ENCODE data around the gene CYP8B1. TPM values are rescaled to one million over a fixed set of nuclear protein-coding genes. Genes with fewer than 3 reads are reported as not detected.
A peak's percentile ranks its signal among the peaks of the same experiment; 100 is the strongest.

The CYP8B1 gene
- total and polyA plus RNA-seq, 2 of the 13 experiments (the other 11 are each of a cell fraction or from before 2014, with no cell fraction given): 0.58 to 2.0 TPM

DNA sequence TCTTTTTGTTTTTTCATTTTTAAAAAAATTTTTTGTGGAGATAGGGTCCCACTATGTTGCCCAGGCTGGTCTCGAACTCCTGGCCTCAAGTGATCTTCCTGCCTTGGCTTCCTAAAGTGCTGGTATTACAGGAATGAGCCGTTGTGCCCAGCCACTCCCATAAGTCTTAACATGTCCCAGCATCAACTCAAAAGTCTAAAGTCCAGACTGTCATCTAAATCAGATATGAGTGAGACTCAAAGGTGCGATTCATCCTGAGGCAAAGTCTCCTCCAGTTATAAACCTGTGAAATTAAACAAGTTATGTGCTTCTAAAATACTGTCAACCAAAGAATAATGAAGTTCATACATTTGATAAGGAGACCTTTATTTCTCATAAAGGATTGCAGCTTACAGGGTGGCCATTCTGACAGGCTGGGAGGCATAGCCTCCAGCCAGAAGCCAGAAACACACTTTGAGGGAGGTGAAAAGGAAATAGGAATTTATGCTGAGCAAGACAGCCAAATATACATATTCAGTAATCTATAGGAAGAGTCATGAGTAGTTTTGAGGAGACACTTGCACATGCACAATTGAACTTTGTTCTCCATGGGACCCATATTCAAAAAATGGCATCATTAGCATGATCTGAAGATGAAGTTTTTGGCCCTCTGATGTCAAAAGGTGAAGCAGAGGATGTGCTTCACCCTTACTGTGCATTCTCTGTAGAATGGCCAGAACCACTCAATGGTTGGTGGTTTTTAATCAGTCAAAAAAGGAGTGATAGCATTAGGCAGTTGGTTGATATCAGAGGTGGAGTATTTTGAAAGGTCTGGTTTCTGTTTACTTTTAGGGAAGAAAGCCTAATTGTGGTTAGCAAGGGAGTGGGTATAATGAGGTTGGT, 19.3 kb upstream of the CYP8B1 start:
- Histone ChIP-seq H2AFZ (ENCODE audit: low read length) (no peak overlapping the region), H3K4me3 (replicated peaks in 1 of 3; ENCODE audit: insufficient read depth in 1 of 3, low read depth in 2 of 3, low read length in 3 of 3) (no peak overlapping the region), H3K9ac (ENCODE audit: insufficient read depth, low read depth, low read length) (no peak overlapping the region), H4K20me1 (ENCODE audit: insufficient read depth, low read length) (no peaks in the 10 kb centered on the region), H3K36me3 (replicated peaks in 1 of 2; ENCODE audit: control insufficient read depth in 1 of 2, insufficient read depth in 2 of 2, low read length in 2 of 2) (no peaks in the 10 kb centered on the region), H3K27me3 (ENCODE audit: control insufficient read depth in 1 of 2, insufficient read depth in 2 of 2, low read length in 2 of 2) (no peaks in the 10 kb centered on the region; a peak in 1 of 5 replicates), H3K4me1 (ENCODE audit: insufficient read depth, low read length) (peaks cover 24% of the 10 kb centered on the region), H3K4me2 (ENCODE audit: low read depth, low read length) (no peak overlapping the region), H3K27ac (ENCODE audit: extremely low read length, insufficient read depth, low read length) (no peak overlapping the region), H3K79me2 (ENCODE audit: insufficient read depth, low read length) (no peaks in the 10 kb centered on the region), H3K9me3 (ENCODE audit: low read length) (no peaks in the 10 kb centered on the region)
- WGBS (ENCODE audit: low lambda C conversion rate): 16% methylated on average over 3 of the region's 3 CpGs
- DNase-seq (ENCODE audit: low spot score) (peak; percentile 42), FAIRE-seq (no peak), ATAC-seq (no peak)
- intact Hi-C loops (cut with micrococcal nuclease; ENCODE audit: unreplicated experiment) (no loop called here), in situ Hi-C loops (cut with HindIII; ENCODE audit: extremely low pct_ligation_motif_present, low pct_unique_long_range_greater_than_20kb) (no loop called here)
- no TSS peak for BruUV-seq (replicated peaks)
- POLR2A ChIA-PET: no interaction called here
- CTCF ChIA-PET (ENCODE audit: low intra/inter-chr PET ratio, low total read pairs): no interaction called here
- TF ChIP-seq ZMYM2 (CRISPR knock-in tag; IDR thresholded peaks at IDR 0.05) (no peak), HNF4A (CRISPR knock-in tag; IDR thresholded peaks at IDR 0.05) (0 out of 2 replicates have a peak, but pooled peaks have one; percentile 16)

DNA sequence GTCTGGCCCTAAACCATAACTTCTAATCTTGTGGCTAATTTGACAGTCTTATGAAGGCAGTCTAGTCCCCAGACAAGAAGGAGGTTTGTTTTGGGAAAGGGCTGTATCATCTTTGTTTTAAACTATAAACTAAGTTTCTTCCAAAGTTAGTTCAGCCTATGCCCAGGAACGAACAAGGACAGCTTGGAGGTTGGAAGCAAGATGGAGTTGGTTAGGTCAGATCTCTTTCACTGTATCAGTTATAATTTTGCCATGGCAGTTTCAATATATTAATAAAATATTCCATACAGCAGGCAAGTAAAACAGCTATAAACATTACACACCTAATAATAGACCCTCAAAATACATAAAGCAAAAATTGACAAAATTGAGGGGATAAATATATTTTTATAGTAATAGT, 17.1 kb upstream of the CYP8B1 start:
- Histone ChIP-seq H3K27me3 (ENCODE audit: control insufficient read depth in 1 of 2, insufficient read depth in 2 of 2, low read length in 2 of 2) (no peaks in the 10 kb centered on the region), H4K20me1 (ENCODE audit: insufficient read depth, low read length) (no peaks in the 10 kb centered on the region), H3K4me3 (replicated peaks in 1 of 3; ENCODE audit: insufficient read depth in 1 of 3, low read depth in 2 of 3, low read length in 3 of 3) (no peak overlapping the region), H3K79me2 (ENCODE audit: insufficient read depth, low read length) (no peaks in the 10 kb centered on the region), H3K4me1 (ENCODE audit: insufficient read depth, low read length) (peaks cover 24% of the 10 kb centered on the region), H2AFZ (ENCODE audit: low read length) (no peak overlapping the region), H3K9ac (ENCODE audit: insufficient read depth, low read depth, low read length) (no peak overlapping the region), H3K27ac (ENCODE audit: extremely low read length, insufficient read depth, low read length) (no peak overlapping the region), H3K9me3 (ENCODE audit: low read length) (no peaks in the 10 kb centered on the region), H3K4me2 (ENCODE audit: low read depth, low read length) (no peak overlapping the region), H3K36me3 (replicated peaks in 1 of 2; ENCODE audit: control insufficient read depth in 1 of 2, insufficient read depth in 2 of 2, low read length in 2 of 2) (no peaks in the 10 kb centered on the region)
- POLR2A ChIA-PET: no interaction called here
- no peak for DNase-seq (ENCODE audit: low spot score)
- in situ Hi-C loops (cut with HindIII; ENCODE audit: extremely low pct_ligation_motif_present, low pct_unique_long_range_greater_than_20kb): no loop called here
- no peak for ATAC-seq
- intact Hi-C loops (cut with micrococcal nuclease; ENCODE audit: unreplicated experiment): no loop called here
- FAIRE-seq: no peak
- WGBS (ENCODE audit: low lambda C conversion rate): 4% methylated on average over 1 of the region's 1 CpG
- CTCF ChIA-PET (ENCODE audit: low intra/inter-chr PET ratio, low total read pairs): no interaction called here
- BruUV-seq (replicated peaks): no TSS peak
- TF ChIP-seq, protein P1, sequence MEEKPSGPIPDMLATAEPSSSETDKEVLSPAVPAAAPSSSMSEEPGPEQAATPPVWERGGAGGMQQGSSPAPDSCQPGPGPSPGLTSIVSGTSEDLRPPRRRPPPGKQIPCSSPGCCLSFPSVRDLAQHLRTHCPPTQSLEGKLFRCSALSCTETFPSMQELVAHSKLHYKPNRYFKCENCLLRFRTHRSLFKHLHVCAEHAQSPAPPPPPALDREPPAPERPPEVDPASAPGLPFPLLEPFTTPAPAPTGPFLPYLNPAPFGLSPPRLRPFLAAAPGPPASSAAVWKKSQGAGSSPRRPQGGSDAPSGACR (CRISPR knock-in tag; IDR thresholded peaks at IDR 0.05): no peak
- TF ChIP-seq ZNF713 (CRISPR knock-in tag; IDR thresholded peaks at IDR 0.05) (no peak), FOXA1 (IDR thresholded peaks at IDR 0.05) (no peak), FOXA1 (CRISPR knock-in tag; IDR thresholded peaks at IDR 0.05) (no peak)
- TF ChIP-seq, protein P2, sequence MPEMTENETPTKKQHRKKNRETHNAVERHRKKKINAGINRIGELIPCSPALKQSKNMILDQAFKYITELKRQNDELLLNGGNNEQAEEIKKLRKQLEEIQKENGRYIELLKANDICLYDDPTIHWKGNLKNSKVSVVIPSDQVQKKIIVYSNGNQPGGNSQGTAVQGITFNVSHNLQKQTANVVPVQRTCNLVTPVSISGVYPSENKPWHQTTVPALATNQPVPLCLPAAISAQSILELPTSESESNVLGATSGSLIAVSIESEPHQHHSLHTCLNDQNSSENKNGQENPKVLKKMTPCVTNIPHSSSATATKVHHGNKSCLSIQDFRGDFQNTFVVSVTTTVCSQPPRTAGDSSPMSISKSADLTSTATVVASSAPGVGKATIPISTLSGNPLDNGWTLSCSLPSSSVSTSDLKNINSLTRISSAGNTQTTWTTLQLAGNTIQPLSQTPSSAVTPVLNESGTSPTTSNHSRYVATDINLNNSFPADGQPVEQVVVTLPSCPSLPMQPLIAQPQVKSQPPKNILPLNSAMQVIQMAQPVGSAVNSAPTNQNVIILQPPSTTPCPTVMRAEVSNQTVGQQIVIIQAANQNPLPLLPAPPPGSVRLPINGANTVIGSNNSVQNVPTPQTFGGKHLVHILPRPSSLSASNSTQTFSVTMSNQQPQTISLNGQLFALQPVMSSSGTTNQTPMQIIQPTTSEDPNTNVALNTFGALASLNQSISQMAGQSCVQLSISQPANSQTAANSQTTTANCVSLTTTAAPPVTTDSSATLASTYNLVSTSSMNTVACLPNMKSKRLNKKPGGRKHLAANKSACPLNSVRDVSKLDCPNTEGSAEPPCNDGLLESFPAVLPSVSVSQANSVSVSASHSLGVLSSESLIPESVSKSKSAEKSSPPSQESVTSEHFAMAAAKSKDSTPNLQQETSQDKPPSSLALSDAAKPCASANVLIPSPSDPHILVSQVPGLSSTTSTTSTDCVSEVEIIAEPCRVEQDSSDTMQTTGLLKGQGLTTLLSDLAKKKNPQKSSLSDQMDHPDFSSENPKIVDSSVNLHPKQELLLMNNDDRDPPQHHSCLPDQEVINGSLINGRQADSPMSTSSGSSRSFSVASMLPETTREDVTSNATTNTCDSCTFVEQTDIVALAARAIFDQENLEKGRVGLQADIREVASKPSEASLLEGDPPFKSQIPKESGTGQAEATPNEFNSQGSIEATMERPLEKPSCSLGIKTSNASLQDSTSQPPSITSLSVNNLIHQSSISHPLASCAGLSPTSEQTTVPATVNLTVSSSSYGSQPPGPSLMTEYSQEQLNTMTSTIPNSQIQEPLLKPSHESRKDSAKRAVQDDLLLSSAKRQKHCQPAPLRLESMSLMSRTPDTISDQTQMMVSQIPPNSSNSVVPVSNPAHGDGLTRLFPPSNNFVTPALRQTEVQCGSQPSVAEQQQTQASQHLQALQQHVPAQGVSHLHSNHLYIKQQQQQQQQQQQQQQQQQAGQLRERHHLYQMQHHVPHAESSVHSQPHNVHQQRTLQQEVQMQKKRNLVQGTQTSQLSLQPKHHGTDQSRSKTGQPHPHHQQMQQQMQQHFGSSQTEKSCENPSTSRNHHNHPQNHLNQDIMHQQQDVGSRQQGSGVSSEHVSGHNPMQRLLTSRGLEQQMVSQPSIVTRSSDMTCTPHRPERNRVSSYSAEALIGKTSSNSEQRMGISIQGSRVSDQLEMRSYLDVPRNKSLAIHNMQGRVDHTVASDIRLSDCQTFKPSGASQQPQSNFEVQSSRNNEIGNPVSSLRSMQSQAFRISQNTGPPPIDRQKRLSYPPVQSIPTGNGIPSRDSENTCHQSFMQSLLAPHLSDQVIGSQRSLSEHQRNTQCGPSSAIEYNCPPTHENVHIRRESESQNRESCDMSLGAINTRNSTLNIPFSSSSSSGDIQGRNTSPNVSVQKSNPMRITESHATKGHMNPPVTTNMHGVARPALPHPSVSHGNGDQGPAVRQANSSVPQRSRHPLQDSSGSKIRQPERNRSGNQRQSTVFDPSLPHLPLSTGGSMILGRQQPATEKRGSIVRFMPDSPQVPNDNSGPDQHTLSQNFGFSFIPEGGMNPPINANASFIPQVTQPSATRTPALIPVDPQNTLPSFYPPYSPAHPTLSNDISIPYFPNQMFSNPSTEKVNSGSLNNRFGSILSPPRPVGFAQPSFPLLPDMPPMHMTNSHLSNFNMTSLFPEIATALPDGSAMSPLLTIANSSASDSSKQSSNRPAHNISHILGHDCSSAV (CRISPR knock-in tag; IDR thresholded peaks at IDR 0.05; ENCODE audit: borderline replicate concordance): no peak

Data from HepG2 (cell line).